HFF-Myc (cell line): Measurements from ENCODE around the gene HTRA1.

ENCODE experiments used
- DNase-seq: peaks from one replicate; pipeline ENCODE4 v3.0.0-alpha.2; 2011; ENCODE audit warnings: low read depth; ENCODE audit errors: extremely low read depth
- H3K4me3 ChIP-seq: replicated peaks from 2 replicates; pipeline ENCODE4 v1.5.1; 2011; ENCODE audit warnings: low read depth, mild to moderate bottlenecking, control low read depth, low read length
- TF ChIP-seq, protein P1 (sequence below): IDR thresholded peaks from 2 replicates; pipeline ENCODE4 v1.5.1; 2012; ENCODE audit warnings: mild to moderate bottlenecking, low read depth, low read length, control low read depth; ENCODE audit errors: missing control alignments

The HTRA1 gene

DNA sequence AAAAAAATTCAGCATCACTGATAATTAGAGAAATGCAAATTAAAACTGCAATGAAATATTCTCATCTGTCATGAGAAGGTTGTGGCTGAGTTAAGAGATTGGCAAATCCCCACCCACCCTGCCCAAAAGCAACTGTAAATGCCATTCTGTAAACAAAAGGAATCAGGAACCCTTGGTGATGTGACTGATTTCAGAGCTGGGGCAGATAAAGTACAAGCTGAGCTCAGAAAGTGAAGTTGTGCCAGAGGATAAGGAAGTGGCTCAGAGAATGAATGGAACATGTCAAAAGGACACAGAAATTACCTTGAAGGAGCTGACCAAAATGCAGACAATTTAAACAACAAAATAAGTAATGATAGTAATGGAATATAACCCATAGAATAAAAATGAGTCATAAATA lies 39.6 kb upstream of the HTRA1 start:
- TF ChIP-seq, protein P1, sequence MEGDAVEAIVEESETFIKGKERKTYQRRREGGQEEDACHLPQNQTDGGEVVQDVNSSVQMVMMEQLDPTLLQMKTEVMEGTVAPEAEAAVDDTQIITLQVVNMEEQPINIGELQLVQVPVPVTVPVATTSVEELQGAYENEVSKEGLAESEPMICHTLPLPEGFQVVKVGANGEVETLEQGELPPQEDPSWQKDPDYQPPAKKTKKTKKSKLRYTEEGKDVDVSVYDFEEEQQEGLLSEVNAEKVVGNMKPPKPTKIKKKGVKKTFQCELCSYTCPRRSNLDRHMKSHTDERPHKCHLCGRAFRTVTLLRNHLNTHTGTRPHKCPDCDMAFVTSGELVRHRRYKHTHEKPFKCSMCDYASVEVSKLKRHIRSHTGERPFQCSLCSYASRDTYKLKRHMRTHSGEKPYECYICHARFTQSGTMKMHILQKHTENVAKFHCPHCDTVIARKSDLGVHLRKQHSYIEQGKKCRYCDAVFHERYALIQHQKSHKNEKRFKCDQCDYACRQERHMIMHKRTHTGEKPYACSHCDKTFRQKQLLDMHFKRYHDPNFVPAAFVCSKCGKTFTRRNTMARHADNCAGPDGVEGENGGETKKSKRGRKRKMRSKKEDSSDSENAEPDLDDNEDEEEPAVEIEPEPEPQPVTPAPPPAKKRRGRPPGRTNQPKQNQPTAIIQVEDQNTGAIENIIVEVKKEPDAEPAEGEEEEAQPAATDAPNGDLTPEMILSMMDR, result no peak
- no peak for DNase-seq
- no peak overlapping the region for H3K4me3 ChIP-seq

DNA sequence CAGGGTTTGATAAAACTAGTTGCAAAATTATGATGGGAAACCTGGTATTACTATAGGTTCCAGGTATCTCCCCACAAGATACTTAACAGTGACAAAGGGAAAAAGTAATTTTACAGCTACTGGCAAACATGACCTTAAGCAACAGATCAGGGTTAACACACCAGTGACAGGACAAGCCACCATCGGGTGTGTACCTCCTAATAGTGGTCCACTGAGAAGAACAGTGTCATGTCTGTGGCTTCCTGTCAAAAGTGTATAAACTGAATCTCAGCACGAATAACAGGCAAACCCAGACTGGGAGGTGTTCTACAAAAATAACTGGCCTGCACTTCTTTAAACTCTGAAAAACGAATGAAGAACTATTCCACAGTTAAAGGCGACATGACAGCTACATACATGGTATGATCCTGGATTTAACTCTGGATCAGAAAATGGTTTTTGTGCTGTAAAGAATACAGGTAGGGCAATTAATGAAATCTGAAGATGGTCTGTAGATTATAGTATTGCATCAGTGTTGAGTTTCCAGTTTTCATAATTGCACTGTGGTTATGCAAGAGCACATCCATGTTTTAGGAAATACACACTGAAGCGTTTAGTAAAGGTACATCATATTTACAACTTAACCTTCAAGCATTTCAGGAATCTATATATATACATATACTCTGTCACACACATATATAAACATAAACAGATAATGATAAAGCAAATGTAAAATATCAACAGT lies 38.9 kb upstream of the HTRA1 start:
- DNase-seq, result no peak
- no peak overlapping the region for H3K4me3 ChIP-seq
- TF ChIP-seq, protein P1, result no peak

DNA sequence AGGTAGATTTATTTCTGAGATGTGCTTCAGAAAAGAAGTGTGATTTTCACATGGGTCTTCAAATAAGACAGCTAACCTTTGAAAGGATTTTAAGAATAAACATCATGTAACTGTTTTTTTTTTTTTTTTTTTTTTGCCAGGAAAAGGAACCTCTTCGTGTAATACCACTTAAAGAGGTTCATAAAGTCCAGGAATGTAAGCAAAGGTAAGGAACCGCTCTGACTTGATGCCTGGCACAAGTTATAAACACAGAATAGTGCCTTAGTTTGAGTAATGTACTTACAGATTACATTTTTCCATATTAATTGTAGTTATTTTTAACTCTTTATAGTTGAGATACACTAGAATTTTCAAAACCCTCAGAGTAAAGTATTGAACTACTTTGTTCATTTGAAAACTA lies 37.3 kb upstream of the HTRA1 start:
- TF ChIP-seq, protein P1, result no peak
- no peak for DNase-seq
- H3K4me3 ChIP-seq, result no peak overlapping the region

DNA sequence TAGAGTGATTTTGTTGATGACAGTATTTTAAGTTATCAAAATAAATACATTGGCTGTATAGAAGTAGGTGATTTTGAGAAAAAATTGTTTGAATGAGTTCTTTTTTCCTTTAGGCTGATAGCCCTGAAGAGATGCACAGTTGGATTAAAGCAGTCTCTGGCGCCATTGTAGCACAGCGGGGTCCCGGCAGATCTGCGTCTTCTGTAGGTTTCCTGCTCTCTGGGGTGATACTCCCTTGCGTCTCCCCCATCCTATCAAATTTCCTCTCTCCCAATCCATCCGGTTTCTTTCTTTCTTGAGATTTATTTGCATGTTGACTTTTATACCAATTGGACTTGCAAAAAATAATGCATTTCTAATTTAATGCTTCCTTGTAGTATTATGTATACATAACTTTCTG lies 34.5 kb upstream of the HTRA1 start:
- H3K4me3 ChIP-seq, result no peak overlapping the region
- no peak for DNase-seq
- TF ChIP-seq, protein P1, result no peak

DNA sequence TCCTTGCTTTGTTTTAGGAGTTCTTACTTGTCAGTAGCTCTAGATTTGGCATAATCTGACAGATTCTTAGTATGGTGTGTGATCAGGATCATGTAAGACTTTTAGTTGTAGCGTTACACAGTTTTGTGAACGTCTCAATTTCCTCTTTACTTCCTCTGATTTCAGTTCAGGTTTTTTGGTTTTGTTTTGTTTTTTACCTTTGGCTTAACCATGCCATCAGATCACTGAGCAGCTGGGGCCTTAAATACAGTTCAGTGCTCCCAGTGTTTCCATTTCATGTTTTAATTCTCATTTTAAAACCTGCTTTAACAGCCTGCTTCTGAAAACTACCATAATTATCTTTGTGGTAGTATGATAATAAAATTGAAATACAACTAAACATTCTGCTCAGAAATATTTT lies 34.1 kb upstream of the HTRA1 start:
- TF ChIP-seq, protein P1, result no peak
- H3K4me3 ChIP-seq, result no peak overlapping the region
- DNase-seq, result no peak

DNA sequence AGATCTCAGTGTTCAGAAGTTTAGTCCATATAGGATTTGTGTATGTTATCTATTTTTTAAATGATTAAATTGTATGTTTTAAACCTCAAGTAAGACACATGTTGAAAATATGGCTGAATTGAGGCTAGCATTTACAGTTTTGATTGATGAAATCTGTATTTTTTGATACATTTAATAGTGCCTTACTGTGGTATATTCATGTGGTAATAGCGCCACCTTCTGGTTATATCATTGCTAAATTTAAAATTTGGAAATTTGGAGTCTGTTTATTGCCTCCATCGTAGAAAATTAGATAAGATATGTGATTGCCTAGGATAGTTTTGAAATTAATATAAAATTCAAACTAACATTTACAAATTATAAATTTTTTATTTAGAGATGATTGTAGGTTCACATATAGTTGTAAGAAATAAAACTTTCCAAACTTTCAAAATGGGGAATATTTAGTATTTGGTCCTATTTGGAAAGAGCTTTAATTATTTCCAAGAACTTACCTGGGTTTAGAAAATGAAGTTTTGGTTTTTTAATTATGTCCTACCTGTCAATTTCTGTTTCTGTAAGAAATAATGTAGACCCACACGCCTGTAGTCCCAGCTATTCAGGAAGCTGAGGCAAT lies 26.0 kb upstream of the HTRA1 start:
- H3K4me3 ChIP-seq, result no peak overlapping the region
- TF ChIP-seq, protein P1, result peak; percentile 27
- DNase-seq, result peak; percentile 29
